Activated CD4-positive, alpha-beta T cell treated with anti-CD3 and anti-CD28 coated beads for 36 hours (primary cell): ENCODE results near the gene MICU2. TPM values are rescaled to one million over a fixed set of nuclear protein-coding genes. Genes with fewer than 3 reads are reported as not detected.
"Not testable (repeated sequence)": the region's sequence is repeated elsewhere in the genome, so short reads cannot be mapped to it uniquely, and the experiment has no call there.

Source experiments
- ATAC-seq: fragments of 200-7000 bp; cut with Tn5 transposase; one replicate; pipeline ENCODE4 v1.10.0; 2021; ENCODE audit warnings: mild to moderate bottlenecking, moderate library complexity
- CTCF ChIA-PET: fragments of 350-600 bp; sonication (Branson Sonifier 250); formaldehyde crosslinking; loops from one replicate; lab custom pipeline; 2021; ENCODE audit warnings: antibody characterized with exemption; lab: Charles Lee
- POLR2A ChIA-PET: fragments of 350-600 bp; sonication (Branson Sonifier 250); formaldehyde crosslinking; loops from one replicate; lab custom pipeline; 2021; ENCODE audit warnings: antibody characterized with exemption, inconsistent platforms; lab: Charles Lee
- DNase-seq: peaks from one replicate; pipeline ENCODE4 v3.0.0-alpha.2; 2020
- H3K27ac Mint-ChIP-seq: one replicate; pipeline ENCODE4 v1.8.0; 2021; ENCODE audit warnings: mixed read lengths
- H3K27me3 Mint-ChIP-seq: one replicate; pipeline ENCODE4 v1.8.0; 2021; ENCODE audit warnings: mixed read lengths
- H3K36me3 Mint-ChIP-seq: one replicate; pipeline ENCODE4 v1.8.0; 2021; ENCODE audit warnings: low read depth, mixed read lengths
- H3K4me1 Mint-ChIP-seq: one replicate; pipeline ENCODE4 v1.8.0; 2021; ENCODE audit warnings: mixed read lengths
- H3K4me3 Mint-ChIP-seq: one replicate; pipeline ENCODE4 v1.8.0; 2021; ENCODE audit warnings: mild to moderate bottlenecking, moderate library complexity, mixed read lengths
- H3K9me3 Mint-ChIP-seq: one replicate; pipeline ENCODE4 v1.8.0; 2021; ENCODE audit warnings: low read depth, mixed read lengths
- intact Hi-C, 2 experiments: fragments of 100-400 bp; cut with DNase I in 1 of 2; cut with micrococcal nuclease in 1 of 2; formaldehyde crosslinking; loops; one replicate each; pipeline versions ENCODE4 v1.14.2 to v1.15.1; 2022 to 2024; cut with DNase I, micrococcal nuclease
- total RNA-seq, 2 experiments: library from RNA; stranded (reverse); gene quantifications; one replicate each; pipeline ENCODE4 v1.2.3, GENCODE V29; 2021

Gene MICU2
- total RNA-seq, 2 experiments from 2014 or later, result 28.4 to 28.7 TPM

DNA sequence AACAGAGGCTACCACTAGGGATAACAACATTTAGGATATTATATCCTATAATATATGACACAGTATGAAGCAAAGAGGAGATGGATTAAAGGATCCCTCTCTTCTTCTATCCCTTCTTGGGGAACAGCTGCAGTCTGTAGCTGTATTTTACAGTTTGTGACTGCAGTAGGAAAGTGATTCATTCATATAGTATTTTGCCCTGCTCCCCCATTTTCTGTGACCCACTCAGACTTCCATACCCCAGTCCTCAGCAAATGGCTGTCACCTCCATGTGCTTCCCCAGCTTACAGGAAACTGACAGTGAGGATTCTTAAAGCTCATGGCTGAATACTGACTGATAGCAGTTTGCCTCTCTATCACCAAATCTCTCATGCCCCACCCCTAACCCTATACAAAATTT, 27.5 kb downstream of the MICU2 start:
- DNase-seq, result no peak
- intact Hi-C loops, result no loop called here
- H3K9me3 Mint-ChIP-seq, result no peaks in the 10 kb centered on the region
- no peak overlapping the region for H3K4me3 Mint-ChIP-seq
- peaks cover 41% of the 10 kb centered on the region for H3K4me1 Mint-ChIP-seq
- peaks cover 2% of the 10 kb centered on the region for H3K36me3 Mint-ChIP-seq
- ChIA-PET POLR2A (interaction anchor here (1.0 kb wide), 1 partner anchor 27 kb away, joined by 4 read pairs; the partner anchor contains the start of gene MICU2), CTCF (interaction anchor here (0.6 to 1.1 kb wide), 3 partner anchors 18 to 465 kb away, joined by 3 to 4 read pairs (median 3); no protein-coding TSS in a partner anchor)
- H3K27me3 Mint-ChIP-seq, result no peaks in the 10 kb centered on the region
- ATAC-seq, result peak; percentile 33
- no peak overlapping the region for H3K27ac Mint-ChIP-seq

- Mint-ChIP-seq H3K36me3 (peaks cover 2% of the 10 kb centered on the region), H3K4me3 (no peak overlapping the region), H3K9me3 (no peaks in the 10 kb centered on the region), H3K27me3 (no peaks in the 10 kb centered on the region), H3K27ac (peak overlapping the region; percentile 30), H3K4me1 (peaks cover 28% of the 10 kb centered on the region)
- intact Hi-C loops, result no loop called here
- POLR2A ChIA-PET, result no interaction called here
- no peak for DNase-seq
- CTCF ChIA-PET, result interaction anchor here (0.5 kb wide), 1 partner anchor 1186 kb away, joined by 5 read pairs; no protein-coding TSS in a partner anchor
- no peak for ATAC-seq
Observed at GRCh38 chr13:21573920-21574712, 29.9 kb downstream of the MICU2 start.

GRCh38 chr13:21569686-21570085, 34.3 kb downstream of the MICU2 start:
- ATAC-seq (no peak), DNase-seq (no peak)
- Mint-ChIP-seq H3K36me3 (peaks cover 17% of the 10 kb centered on the region), H3K4me3 (no peak overlapping the region), H3K4me1 (peaks cover 31% of the 10 kb centered on the region), H3K27me3 (no peaks in the 10 kb centered on the region), H3K9me3 (no peaks in the 10 kb centered on the region), H3K27ac (no peak overlapping the region)
- CTCF ChIA-PET, result no interaction called here
- POLR2A ChIA-PET, result no interaction called here
- intact Hi-C loops, result no loop called here

DNA sequence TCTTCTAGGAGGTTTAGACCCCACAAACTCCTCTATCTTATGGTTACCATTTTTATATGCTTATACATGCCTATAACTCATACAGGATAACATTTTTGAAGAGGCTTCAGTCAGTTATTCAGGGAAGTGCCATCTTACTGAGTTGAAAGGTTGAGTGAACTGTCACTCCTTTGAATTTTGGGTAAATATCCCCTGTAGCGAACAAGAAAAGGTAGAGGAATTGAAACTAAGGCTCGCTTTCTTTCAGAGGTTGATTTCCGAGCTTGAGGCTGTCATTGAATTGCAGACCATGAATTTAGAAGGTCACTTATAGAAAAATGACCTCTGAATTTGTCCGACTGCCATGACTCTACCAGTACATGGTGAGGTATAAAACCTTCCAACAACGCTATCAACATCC, 35.1 kb downstream of the MICU2 start:
- CTCF ChIA-PET, result no interaction called here
- H3K27ac Mint-ChIP-seq, result no peak overlapping the region
- H3K4me3 Mint-ChIP-seq, result no peak overlapping the region
- H3K4me1 Mint-ChIP-seq, result peaks cover 23% of the 10 kb centered on the region
- H3K27me3 Mint-ChIP-seq, result no peaks in the 10 kb centered on the region
- intact Hi-C loops, result no loop called here
- H3K36me3 Mint-ChIP-seq, result peaks cover 26% of the 10 kb centered on the region
- no peak for ATAC-seq
- DNase-seq, result no peak
- POLR2A ChIA-PET, result no interaction called here
- no peaks in the 10 kb centered on the region for H3K9me3 Mint-ChIP-seq

GRCh38 chr13:21567714-21568113, 36.3 kb downstream of the MICU2 start:
- Mint-ChIP-seq H3K27ac (no peak overlapping the region), H3K27me3 (no peaks in the 10 kb centered on the region), H3K9me3 (peaks cover under 1% of the 10 kb centered on the region), H3K4me3 (no peak overlapping the region), H3K36me3 (peaks cover 36% of the 10 kb centered on the region), H3K4me1 (peaks cover 22% of the 10 kb centered on the region)
- DNase-seq (no peak), ATAC-seq (peak; percentile 90)
- intact Hi-C loops, result no loop called here
- POLR2A ChIA-PET, result no interaction called here
- CTCF ChIA-PET, result interaction anchor here (0.8 kb wide), 1 partner anchor 10 kb away, joined by 4 read pairs; no protein-coding TSS in a partner anchor

- intact Hi-C loops, result no loop called here
- Mint-ChIP-seq H3K36me3 (peaks cover 48% of the 10 kb centered on the region), H3K27me3 (no peaks in the 10 kb centered on the region), H3K9me3 (peaks cover 2% of the 10 kb centered on the region), H3K4me3 (no peak overlapping the region), H3K27ac (no peak overlapping the region), H3K4me1 (no peaks in the 10 kb centered on the region)
- ChIA-PET CTCF (interaction anchor here (0.5 to 1.5 kb wide), 9 partner anchors 8 to 1830 kb away, joined by 3 to 4 read pairs (median 3); no protein-coding TSS in a partner anchor), POLR2A (no interaction called here)
- DNase-seq (peak; percentile 15), ATAC-seq (peak; percentile 49)
Observed at GRCh38 chr13:21557995-21558394, 46.0 kb downstream of the MICU2 start.

- Mint-ChIP-seq H3K27ac (no peak overlapping the region), H3K36me3 (peaks cover 44% of the 10 kb centered on the region), H3K4me3 (no peak overlapping the region), H3K4me1 (no peaks in the 10 kb centered on the region), H3K9me3 (no peaks in the 10 kb centered on the region), H3K27me3 (no peaks in the 10 kb centered on the region)
- ATAC-seq (no peak), DNase-seq (no peak)
- intact Hi-C loops, result no loop called here
- CTCF ChIA-PET, result interaction anchor here (0.5 to 1.0 kb wide), 3 partner anchors 27 to 65 kb away, joined by 3 read pairs; no protein-coding TSS in a partner anchor
- POLR2A ChIA-PET, result no interaction called here
Observed at GRCh38 chr13:21556051-21556450, 47.9 kb downstream of the MICU2 start.

- H3K9me3 Mint-ChIP-seq, ATAC-seq, intact Hi-C loops, DNase-seq, H3K27me3 Mint-ChIP-seq, H3K4me3 Mint-ChIP-seq, CTCF ChIA-PET, H3K4me1 Mint-ChIP-seq, POLR2A ChIA-PET, H3K27ac Mint-ChIP-seq: not testable (repeated sequence)
- H3K36me3 Mint-ChIP-seq, result peaks cover 44% of the 10 kb centered on the region
Observed at GRCh38 chr13:21553261-21553660, 50.7 kb downstream of the MICU2 start.

DNA sequence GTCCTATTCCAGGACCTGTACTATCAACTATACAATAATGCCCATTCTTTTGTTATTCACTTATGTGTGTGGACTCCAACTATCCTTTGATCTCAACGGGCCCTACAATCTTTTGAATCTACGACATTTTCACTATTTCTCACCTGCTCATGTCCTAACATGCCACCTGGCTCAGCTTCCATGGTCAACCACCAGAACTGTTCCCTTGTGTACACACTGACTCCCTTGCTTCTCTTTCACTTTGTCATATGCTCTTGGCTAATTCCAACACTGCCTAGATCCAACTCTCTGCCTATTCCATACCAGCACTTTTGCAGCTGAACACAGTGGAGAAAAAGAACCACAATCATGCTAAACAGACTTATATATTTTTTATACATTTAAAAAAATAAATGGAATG, 53.1 kb downstream of the MICU2 start:
- POLR2A ChIA-PET, result no interaction called here

GRCh38 chr13:21549633-21550032, 54.3 kb downstream of the MICU2 start:
- H3K36me3 Mint-ChIP-seq, result peaks cover 28% of the 10 kb centered on the region

More for the DNA sequence above, 53.1 kb downstream of the MICU2 start:
- ATAC-seq (no peak), DNase-seq (no peak)
- Mint-ChIP-seq H3K4me1 (peaks cover 2% of the 10 kb centered on the region), H3K9me3 (no peaks in the 10 kb centered on the region), H3K27ac (no peak overlapping the region), H3K4me3 (no peak overlapping the region), H3K27me3 (no peaks in the 10 kb centered on the region), H3K36me3 (peaks cover 32% of the 10 kb centered on the region)
- CTCF ChIA-PET, result interaction anchor here (0.9 kb wide), 1 partner anchor 40 kb away, joined by 3 read pairs; no protein-coding TSS in a partner anchor
- intact Hi-C loops, result no loop called here

GRCh38 chr13:21548577-21548976, 55.4 kb downstream of the MICU2 start:
- H3K9me3 Mint-ChIP-seq, result no peaks in the 10 kb centered on the region
- CTCF ChIA-PET, result no interaction called here

More at GRCh38 chr13:21549633-21550032, 54.3 kb downstream of the MICU2 start:
- Mint-ChIP-seq H3K9me3 (no peaks in the 10 kb centered on the region), H3K27me3 (no peaks in the 10 kb centered on the region), H3K27ac (no peak overlapping the region), H3K4me1 (peaks cover 4% of the 10 kb centered on the region), H3K4me3 (no peak overlapping the region)
- ChIA-PET POLR2A (no interaction called here), CTCF (interaction anchor here (0.6 to 1.0 kb wide), 3 partner anchors 9 to 20 kb away, joined by 3 to 4 read pairs (median 3); no protein-coding TSS in a partner anchor)
- intact Hi-C loops, result no loop called here
- ATAC-seq (no peak), DNase-seq (no peak)

More at GRCh38 chr13:21548577-21548976, 55.4 kb downstream of the MICU2 start:
- no peak for ATAC-seq
- intact Hi-C loops, result no loop called here
- H3K36me3 Mint-ChIP-seq, result peaks cover 23% of the 10 kb centered on the region
- POLR2A ChIA-PET, result no interaction called here
- H3K27ac Mint-ChIP-seq, result no peak overlapping the region
- no peaks in the 10 kb centered on the region for H3K27me3 Mint-ChIP-seq
- peaks cover 13% of the 10 kb centered on the region for H3K4me1 Mint-ChIP-seq
- H3K4me3 Mint-ChIP-seq, result no peak overlapping the region
- no peak for DNase-seq
